HG02642 (cell line): Measurements from ENCODE around the gene CIRBP.

Experiments
- ATAC-seq: cut with Tn5 transposase; IDR thresholded peaks from one replicate; pipeline ENCODE4 v1.9.1; 2021; ENCODE audit warnings: mild to moderate bottlenecking; ENCODE audit not compliant: unreplicated experiment, poor library complexity

The CIRBP gene

DNA sequence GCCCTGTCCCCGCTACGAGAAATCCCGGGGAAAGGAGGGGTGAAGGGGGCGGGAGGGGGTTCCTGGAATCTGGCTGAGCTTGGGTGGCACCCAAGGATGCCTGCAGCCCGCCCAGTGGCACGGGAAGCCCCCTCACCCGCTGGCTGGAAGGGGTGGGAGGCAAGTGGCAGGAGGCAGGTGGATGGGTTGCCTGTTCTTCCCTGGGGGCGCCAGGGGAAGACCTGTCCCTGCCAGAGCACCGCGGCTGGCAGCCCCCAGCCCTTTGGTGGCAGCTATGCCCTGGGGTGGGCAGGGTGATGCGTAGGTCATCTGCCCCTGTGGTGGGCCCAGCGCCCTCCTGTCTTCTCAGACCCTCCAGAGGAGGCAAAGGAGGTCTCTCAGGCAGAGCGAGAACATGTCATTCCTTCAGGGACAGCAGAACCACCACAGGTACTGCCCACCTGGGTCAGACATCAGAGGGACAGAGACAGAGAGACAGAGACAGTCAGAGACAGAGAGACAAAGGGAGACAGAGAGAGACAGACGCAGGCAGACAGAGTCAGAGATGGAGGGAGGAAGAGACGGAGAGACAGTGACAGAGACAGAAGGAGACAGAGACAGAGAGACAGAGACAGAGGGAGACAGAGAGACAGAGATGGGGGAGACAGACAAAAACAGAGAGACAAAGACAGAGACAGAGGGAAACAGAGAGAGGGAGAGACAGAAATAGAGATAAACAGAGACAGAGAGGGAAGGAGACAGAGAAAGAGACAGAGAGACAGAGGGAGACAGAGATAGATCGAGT is 53.3 kb downstream of the CIRBP start:
- no peak for ATAC-seq

GRCh38 chr19:1324249-1324805 is 55.2 kb downstream of the CIRBP start:
- ATAC-seq: no peak
